Cardiac muscle cell (in vitro differentiated cells and primary cell): Measurements from ENCODE around the gene CFAP61. TPM values are rescaled to one million over a fixed set of nuclear protein-coding genes. Genes with fewer than 3 reads are reported as not detected.

Experiments used
- DNase-seq, 2 donors: peaks; one replicate each; pipeline versions ENCODE4 v3.0.0 to v3.0.0-alpha.2; 2010 to 2017; ENCODE audit warnings: low read depth in 1 of 2, low spot score in 1 of 2
- H3K27ac ChIP-seq: fragments of 200-600 bp; sonication (generic); 2 replicates; pipeline ENCODE4 v1.5.1; 2016
- H3K27me3 ChIP-seq: fragments of 200-600 bp; sonication (generic); 2 replicates; pipeline ENCODE4 v1.6.0; 2016; ENCODE audit warnings: control low read depth
- H3K36me3 ChIP-seq: fragments of 200-600 bp; sonication (generic); 2 replicates; pipeline ENCODE4 v1.5.1; 2016; ENCODE audit warnings: control low read depth
- H3K4me1 ChIP-seq: fragments of 200-600 bp; sonication (generic); 2 replicates; pipeline ENCODE4 v1.8.1; 2017; ENCODE audit warnings: low read depth, mild to moderate bottlenecking, mixed run types
- H3K4me3 ChIP-seq: fragments of 200-600 bp; sonication (generic); 2 replicates; pipeline ENCODE4 v1.5.1; 2016; ENCODE audit warnings: mild to moderate bottlenecking
- H3K9me3 ChIP-seq: fragments of 200-600 bp; sonication (generic); 2 replicates; pipeline ENCODE4 v1.5.1; 2017; ENCODE audit warnings: low read depth, mild to moderate bottlenecking, control low read depth
- polyA plus RNA-seq: library from polyadenylated mRNA; unstranded; fragments of >200 nt; fragmentation: Nextera tagmentation; extraction: Ambion mirVana; gene quantifications from 2 replicates; pipeline ENCODE4 v1.2.1, GENCODE V29; 2016
- total RNA-seq: library from RNA; depleted of rRNA; stranded (reverse); fragments of >200 nt; gene quantifications from 2 replicates; pipeline ENCODE4 v1.2.3, GENCODE V29; 2016
- TF ChIP-seq, protein P1 (sequence below): IDR thresholded peaks from 2 replicates; pipeline ENCODE4 v1.5.1; 2012; ENCODE audit warnings: low read depth, mild to moderate bottlenecking, low read length

CFAP61 gene
- total and polyA plus RNA-seq, 2 experiments from 2014 or later, result 0.44 TPM; not detected in 1

DNA sequence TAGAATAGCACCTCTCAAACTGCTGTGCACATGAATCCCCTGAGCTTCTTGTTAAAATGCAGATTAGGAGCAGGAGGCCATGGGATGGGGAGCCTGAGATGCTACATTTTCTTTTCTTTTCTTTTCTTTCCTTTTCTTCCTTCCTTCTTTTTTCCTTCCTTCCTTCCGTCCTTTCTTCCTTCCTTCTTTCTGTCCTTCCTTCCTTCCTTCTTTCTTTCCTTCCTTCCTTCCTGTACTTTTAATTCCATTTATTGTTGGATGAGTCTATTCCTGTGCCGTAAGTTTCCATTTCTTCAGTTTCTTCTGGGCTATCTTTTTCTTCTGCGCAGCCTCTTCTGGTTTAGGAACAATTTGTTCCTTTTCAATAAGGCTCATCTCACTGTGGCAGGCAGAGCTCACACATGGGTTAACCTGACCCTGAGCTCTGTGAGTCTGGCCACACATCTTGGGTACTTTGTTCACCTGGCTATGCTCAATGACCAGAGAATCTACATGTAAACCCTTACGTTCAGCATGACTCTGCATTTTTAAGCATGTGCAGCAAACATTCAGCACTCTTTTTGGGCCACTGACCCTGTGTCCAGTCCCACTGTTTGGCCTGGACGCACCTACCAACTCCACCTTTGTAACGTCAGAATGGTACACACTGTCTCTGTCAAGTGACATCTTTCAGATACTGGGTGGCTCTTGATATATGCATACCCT, 200.9 kb downstream of the CFAP61 start:
- H3K36me3 ChIP-seq, result no peaks in the 10 kb centered on the region
- H3K4me1 ChIP-seq, result no peaks in the 10 kb centered on the region
- H3K27ac ChIP-seq, result no peak overlapping the region
- H3K4me3 ChIP-seq, result no peak overlapping the region
- H3K9me3 ChIP-seq, result no peaks in the 10 kb centered on the region
- TF ChIP-seq, protein P1, sequence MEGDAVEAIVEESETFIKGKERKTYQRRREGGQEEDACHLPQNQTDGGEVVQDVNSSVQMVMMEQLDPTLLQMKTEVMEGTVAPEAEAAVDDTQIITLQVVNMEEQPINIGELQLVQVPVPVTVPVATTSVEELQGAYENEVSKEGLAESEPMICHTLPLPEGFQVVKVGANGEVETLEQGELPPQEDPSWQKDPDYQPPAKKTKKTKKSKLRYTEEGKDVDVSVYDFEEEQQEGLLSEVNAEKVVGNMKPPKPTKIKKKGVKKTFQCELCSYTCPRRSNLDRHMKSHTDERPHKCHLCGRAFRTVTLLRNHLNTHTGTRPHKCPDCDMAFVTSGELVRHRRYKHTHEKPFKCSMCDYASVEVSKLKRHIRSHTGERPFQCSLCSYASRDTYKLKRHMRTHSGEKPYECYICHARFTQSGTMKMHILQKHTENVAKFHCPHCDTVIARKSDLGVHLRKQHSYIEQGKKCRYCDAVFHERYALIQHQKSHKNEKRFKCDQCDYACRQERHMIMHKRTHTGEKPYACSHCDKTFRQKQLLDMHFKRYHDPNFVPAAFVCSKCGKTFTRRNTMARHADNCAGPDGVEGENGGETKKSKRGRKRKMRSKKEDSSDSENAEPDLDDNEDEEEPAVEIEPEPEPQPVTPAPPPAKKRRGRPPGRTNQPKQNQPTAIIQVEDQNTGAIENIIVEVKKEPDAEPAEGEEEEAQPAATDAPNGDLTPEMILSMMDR, result no peak
- no peak for DNase-seq
- no peaks in the 10 kb centered on the region for H3K27me3 ChIP-seq

DNA sequence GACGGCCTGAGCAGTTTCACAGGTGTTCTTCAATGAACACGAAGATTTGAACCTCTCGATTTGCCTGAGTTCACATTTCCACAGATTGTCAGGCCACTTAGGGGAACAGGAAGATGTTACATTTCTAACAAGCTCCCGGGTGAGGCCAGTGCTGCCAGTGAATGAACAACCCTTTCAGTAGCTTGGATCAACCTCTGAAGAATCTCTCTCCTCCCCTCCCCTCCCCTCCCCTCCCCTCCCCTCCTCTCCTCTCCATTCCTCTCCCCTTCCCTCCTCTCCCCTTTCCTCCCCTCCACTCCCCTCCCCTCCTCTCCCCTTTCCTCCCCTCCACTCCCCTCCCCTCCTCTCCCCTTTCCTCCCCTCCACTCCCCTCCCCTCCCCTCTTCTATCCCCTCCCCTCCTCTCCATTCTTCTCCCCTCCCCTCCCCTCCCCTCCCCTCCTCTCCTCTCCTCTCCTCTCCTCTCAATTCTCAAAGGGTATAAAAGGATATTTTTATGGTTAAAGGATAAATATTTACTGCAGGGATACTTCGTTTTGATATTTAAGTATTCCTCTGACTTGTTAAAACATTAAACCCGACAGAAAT, 201.5 kb downstream of the CFAP61 start:
- TF ChIP-seq, protein P1, result no peak
- Histone ChIP-seq H3K4me1 (no peaks in the 10 kb centered on the region), H3K36me3 (no peaks in the 10 kb centered on the region), H3K27me3 (no peaks in the 10 kb centered on the region), H3K4me3 (no peak overlapping the region), H3K9me3 (no peaks in the 10 kb centered on the region), H3K27ac (no peak overlapping the region)
- DNase-seq, result no peak

DNA sequence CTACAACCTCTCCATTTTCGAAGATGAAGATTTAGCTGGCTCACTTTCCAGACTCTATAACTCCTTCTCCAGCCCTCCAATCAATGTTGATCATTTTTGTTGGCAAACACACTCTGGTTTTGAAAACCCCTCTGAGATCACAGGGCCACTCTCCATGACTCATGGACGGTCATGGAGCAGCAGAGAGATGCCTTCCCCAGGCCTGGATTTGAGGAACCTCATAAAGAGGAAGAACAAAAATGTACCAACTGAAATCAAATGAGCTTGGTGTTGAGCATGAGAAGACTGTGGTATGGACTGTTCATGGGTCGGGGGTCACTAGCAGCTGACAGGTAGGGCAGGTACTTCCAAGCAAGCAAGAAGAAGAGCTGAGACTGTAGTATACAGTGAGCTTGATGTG, 202.8 kb downstream of the CFAP61 start:
- Histone ChIP-seq H3K36me3 (no peaks in the 10 kb centered on the region), H3K27ac (no peak overlapping the region), H3K4me1 (no peaks in the 10 kb centered on the region), H3K27me3 (no peaks in the 10 kb centered on the region), H3K9me3 (no peaks in the 10 kb centered on the region), H3K4me3 (no peak overlapping the region)
- DNase-seq, result no peak
- TF ChIP-seq, protein P1, result no peak

DNA sequence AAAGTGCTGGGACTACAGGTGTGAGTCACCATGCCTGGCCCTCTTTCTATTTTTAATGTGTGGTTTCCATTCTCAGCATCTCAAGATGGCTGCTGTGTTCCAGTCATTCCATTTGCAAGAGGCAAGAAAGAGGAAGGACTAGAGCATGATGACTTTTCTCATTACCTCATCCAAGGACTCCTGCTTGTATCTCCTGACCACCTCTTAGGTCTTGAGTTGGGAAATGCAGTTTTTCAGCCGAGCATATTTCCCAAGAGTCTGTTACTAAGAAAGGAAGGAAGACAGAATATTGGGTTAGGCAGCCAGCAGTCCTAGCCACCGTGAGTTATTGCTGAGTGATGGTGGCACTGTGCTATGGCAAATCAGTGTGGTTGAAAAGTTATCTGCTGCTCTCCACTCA, 207.2 kb downstream of the CFAP61 start:
- H3K27ac ChIP-seq, result no peak overlapping the region
- TF ChIP-seq, protein P1, result no peak
- no peaks in the 10 kb centered on the region for H3K4me1 ChIP-seq
- H3K9me3 ChIP-seq, result no peaks in the 10 kb centered on the region
- H3K4me3 ChIP-seq, result no peak overlapping the region
- no peaks in the 10 kb centered on the region for H3K36me3 ChIP-seq
- H3K27me3 ChIP-seq, result no peaks in the 10 kb centered on the region
- DNase-seq, result no peak

DNA sequence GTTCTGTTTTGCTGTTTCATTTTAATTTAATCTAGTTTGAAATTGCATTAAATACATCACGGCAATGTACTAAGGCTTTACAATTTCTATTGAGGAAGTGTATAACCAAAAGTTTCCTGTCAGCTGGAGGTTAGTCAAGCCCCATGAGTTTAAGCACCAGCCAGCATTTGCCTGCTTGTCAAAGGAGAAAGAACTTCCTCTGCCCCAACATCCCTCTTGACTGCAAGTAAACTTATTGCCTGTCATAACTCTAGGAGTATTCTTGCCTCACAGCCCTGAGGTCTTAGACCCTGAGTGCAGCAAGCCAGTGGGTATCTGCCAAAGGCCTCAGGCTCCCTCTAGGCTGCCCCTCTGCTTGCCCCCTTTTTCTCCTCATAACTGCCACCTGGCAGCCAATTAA, 208.8 kb downstream of the CFAP61 start:
- TF ChIP-seq, protein P1, result no peak

More for the DNA sequence above, 208.8 kb downstream of the CFAP61 start:
- H3K4me3 ChIP-seq, result no peak overlapping the region
- H3K9me3 ChIP-seq, result no peaks in the 10 kb centered on the region
- no peaks in the 10 kb centered on the region for H3K36me3 ChIP-seq
- no peaks in the 10 kb centered on the region for H3K4me1 ChIP-seq
- DNase-seq, result no peak
- no peaks in the 10 kb centered on the region for H3K27me3 ChIP-seq
- no peak overlapping the region for H3K27ac ChIP-seq
